Right ventricle myocardium inferior (tissue), 1 donor: ENCODE measurements around the gene NRF1. TPM values are rescaled to one million over a fixed set of nuclear protein-coding genes. Genes with fewer than 3 reads are reported as not detected.

Source experiments
- ATAC-seq: fragments of 200-7000 bp; cut with Tn5 transposase; one replicate; pipeline ENCODE4 v1.9.1; 2020; ENCODE audit warnings: mild to moderate bottlenecking, moderate library complexity
- DNase-seq: peaks from one replicate; pipeline ENCODE4 v3.0.0; 2021; ENCODE audit errors: missing footprints
- intact Hi-C: fragments of 100-400 bp; cut with DNase I; formaldehyde crosslinking; loops from one replicate; pipeline ENCODE4 v1.11.0; 2022
- total RNA-seq: library from RNA; stranded (reverse); fragmentation: NEBNext Ultra II Directional; extraction: Animal tissue kit (Norgen Biotek cat#: 25700); gene quantifications from one replicate; pipeline ENCODE4 v1.2.1, GENCODE V29; 2021
- donor health status: DM: no; HTN: yes; CAD: no; lungs with severe emphysema.

Gene NRF1
- total RNA-seq, 1 donor from 2014 or later: 7.8 TPM

GRCh38 chr7:129750501-129750900 lies 139.0 kb downstream of the NRF1 start:
- intact Hi-C loops: no loop called here
- ATAC-seq (no peak), DNase-seq (no peak)

- intact Hi-C loops: no loop called here
- DNase-seq: no peak
- ATAC-seq: no peak
Measured at GRCh38 chr7:129751916-129752315, 140.4 kb downstream of the NRF1 start.

DNA sequence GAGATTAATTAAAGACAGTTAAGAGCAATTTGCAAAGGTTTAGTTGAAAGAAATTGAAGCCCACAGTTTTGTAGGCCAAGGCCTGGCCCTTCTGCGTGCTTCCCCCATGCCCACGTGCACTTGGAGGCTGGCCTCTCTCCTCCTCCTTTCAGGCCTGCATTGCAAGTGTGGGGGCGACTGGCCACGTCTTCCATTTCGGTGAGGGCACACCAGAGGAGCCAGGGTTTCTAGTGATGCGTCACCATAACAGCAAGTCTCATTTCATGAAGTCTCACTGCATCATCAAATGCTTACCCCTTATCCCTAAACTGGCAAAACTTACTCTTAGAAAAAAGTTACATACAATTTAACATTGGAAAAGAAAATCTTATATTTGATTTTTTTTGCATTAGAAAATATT lies 141.2 kb downstream of the NRF1 start:
- DNase-seq (no peak), ATAC-seq (no peak)
- intact Hi-C loops: no loop called here

- intact Hi-C loops: no loop called here
Measured at GRCh38 chr7:129754406-129754805, 142.9 kb downstream of the NRF1 start.

DNA sequence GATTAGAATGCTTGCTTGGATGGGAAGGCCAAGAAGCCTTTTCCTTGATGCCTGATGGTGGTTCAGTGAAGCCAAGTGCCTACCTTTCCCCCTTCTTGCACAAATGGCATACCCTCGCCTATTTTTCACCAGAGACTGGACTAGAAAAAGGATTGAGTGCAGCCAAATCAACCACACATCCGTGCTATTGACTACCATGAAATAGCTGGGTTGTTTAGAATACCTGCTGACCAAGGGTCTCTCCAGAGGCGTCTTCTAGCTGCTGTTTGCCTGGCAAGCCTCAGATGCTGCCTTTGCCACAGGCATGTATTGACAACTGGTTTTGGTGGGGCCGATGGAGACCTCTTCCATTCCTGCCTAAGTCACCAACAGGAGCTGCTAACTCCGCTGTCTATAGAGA lies 146.5 kb downstream of the NRF1 start:
- intact Hi-C loops: no loop called here
- DNase-seq (no peak), ATAC-seq (no peak)

More at GRCh38 chr7:129754406-129754805, 142.9 kb downstream of the NRF1 start:
- DNase-seq (no peak), ATAC-seq (no peak)

DNA sequence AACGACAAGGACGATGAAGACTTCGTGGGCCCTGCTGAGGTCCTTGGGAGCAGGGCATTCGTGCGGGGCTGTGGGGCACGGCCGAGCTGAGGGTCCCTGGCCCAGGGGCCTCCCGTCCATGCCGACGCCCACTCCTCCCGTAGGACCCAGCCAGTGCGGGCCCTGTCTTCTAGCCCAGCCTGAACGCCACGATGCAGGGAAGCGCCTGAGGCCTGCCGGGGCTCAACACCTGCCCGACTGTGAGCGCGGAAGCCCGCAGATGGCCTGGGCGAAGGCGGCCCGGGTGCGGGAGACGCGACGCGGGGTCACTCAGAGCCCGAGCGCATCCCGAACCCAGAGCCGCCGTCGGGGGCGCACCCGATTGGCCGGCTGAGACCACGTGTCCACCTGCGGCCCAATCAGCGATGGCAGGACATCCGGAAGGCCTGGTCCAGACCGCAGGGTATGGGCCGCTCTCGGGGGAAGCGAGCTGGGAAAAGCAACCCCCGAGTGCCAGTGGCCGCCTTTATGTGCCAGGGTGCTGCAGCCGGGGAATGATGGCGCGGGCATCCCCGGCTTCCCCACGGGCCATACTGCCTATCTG lies 151.0 kb downstream of the NRF1 start:
- ATAC-seq: no peak
- intact Hi-C loops: no loop called here
- DNase-seq: no peak

GRCh38 chr7:129764247-129765084 lies 152.9 kb downstream of the NRF1 start:
- intact Hi-C loops: no loop called here
- DNase-seq: no peak
- ATAC-seq: no peak

DNA sequence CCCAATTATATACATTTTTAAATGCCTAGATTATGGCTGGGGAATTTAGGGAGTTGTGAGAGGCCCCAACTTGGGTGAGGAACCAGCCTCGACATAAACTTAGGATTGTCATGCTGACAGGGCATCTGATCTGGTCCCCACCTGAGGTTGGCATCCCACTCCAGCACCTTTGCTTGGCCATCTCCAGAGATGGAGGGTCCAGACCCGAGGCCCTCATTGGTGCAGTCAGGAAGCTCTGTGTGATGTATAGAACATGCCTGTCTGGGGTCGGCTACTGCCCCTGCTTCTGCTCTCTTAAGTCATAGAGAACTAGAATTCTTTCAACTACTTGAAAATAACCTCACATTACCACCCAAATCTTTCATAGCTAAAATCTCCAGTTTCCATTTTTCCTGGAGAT lies 153.8 kb downstream of the NRF1 start:
- intact Hi-C loops: no loop called here
- ATAC-seq (no peak), DNase-seq (no peak)

DNA sequence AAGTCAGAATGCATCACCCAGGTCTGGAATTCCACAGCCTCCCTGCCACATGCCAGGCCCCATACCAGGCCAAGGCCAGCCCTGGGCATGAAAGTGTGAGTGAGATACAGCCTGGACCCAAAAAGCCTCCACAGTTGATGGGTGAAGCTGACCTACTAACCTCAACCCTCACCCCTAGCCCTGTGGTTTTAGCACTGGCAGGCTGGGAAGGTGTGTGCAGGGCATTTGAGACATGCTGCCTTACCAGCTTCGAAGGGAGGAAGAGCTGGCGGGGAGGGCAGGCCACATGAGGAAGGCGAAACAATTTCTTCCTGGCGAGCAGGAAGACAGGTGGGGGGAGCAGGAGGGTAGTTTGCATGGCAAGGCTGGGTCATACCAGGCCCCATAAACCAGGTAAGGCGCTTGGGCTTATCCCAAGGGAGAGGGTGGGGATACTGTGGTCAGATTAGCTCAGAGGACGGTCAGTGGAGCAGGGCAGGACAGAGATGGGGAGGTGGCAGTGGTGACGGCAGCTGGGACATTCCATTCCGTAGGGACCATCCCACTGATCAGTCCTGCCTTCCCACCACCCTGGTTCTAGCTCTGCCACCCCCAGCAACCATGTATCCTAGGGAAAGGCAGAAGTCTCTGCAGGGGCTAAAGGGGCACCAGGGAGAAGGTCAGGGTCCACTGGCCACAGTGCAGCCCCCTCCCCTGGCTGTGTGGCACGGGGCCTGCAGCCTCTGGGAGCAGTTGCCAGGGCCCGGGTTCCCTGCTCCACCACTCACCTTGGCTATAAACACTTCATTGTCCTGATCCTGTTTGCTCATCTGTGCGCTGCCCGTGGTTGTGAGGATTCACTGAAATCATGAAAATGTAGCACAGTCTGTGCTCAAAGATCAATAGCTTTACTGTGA lies 155.8 kb downstream of the NRF1 start:
- intact Hi-C loops: no loop called here
- ATAC-seq: no peak

DNA sequence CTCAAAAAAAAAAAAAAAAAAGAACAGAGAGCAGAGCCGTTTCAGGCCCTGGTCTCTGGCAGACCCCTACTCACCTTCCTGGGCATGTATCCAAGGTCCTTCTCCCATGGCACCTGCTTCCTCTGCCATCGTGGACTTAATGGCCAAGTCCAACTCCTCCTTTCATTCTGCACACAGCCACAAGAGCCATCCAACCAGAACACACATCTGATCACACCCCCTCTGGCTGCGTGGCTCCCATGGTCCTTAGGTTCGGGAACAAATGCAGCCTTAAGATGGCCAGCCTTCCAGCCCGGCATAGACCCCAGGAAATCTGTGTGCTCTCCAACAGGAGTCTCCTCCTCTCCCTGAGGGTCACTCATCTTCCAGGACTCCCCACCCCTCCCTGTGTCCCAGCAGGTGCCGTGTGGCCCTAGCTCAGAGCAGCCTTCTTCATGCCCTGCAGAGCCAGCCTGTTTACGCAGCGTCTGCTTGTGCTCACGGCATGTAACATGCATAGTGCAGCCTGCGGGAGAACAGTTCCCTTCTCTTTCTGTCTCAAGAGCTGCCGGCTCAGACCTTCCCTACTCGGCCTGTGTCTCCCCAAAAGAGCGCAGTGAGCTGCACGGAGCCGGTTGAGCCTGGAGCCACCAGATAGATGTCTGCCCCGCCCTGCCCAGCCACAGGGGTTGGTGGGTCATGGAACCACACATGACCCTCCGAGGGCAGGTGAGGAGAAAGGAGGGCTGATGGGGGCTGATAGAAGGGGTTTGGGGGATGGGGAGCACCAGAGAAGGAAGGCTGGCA lies 157.3 kb downstream of the NRF1 start:
- intact Hi-C loops: no loop called here
- ATAC-seq: no peak
- no peak for DNase-seq

More for the DNA sequence above, 155.8 kb downstream of the NRF1 start:
- DNase-seq: no peak

DNA sequence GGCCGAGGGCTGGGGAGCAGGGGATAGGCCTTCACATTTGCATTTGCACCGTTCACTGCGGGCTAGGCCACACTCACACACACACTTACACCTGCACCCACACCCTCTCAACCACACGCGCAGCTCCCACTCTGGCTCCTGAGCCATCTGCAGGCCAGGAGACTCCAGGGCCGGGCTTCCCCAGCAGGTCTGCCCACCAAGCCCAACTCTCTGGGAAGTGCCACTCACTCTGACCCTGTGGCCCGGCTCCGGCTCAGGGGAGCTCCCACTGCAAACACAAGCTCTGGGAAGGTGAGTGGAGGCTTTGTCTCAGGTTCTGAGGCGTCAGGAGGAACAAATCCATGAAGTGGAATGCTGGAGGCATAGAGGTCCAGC lies 157.9 kb downstream of the NRF1 start:
- intact Hi-C loops: no loop called here
- DNase-seq (no peak), ATAC-seq (no peak)

GRCh38 chr7:129769866-129770808 lies 158.6 kb downstream of the NRF1 start:
- DNase-seq (no peak), ATAC-seq (no peak)
- intact Hi-C loops: no loop called here

DNA sequence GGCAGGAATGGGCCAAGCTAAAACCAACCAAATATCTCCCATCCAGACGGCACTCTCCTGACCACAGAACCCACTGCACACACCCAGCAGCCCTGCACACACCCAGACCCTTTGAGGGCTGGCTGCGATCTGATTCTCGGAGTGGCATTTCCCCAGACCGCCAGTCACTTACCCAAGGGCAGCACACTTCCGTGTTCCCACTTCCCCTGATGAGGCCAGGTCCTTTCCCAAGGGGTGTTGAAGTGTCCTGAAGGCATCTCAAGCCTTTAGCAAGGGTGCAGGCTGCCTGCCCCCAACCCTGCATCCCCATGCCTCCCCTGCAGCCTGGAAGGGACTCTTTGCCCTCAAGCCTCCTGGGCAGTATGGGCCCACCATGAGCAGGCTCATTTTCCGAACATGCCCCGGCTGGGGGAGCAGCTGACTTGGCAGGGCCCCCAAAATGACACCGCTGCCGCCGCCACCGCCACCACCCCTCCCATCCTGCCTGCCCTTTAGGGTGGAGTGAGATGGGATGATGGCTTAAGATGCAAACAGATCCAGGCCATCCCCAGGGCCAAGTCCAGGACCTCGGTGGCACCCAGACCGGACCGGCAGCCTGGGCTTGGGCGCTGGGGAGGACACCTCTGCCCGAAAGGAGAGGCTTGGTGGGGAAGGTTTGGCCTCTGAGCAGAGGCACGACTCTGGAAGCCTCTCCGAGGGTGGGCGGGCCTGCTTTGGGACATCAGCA lies 159.8 kb downstream of the NRF1 start:
- intact Hi-C loops: no loop called here
- DNase-seq: no peak
- ATAC-seq: no peak

- DNase-seq: no peak
- intact Hi-C loops: no loop called here
- ATAC-seq: no peak
Measured at GRCh38 chr7:129771928-129772479, 160.5 kb downstream of the NRF1 start.

- no peak for ATAC-seq
- DNase-seq: no peak
- intact Hi-C loops: no loop called here
Measured at GRCh38 chr7:129772646-129773280, 161.2 kb downstream of the NRF1 start.

DNA sequence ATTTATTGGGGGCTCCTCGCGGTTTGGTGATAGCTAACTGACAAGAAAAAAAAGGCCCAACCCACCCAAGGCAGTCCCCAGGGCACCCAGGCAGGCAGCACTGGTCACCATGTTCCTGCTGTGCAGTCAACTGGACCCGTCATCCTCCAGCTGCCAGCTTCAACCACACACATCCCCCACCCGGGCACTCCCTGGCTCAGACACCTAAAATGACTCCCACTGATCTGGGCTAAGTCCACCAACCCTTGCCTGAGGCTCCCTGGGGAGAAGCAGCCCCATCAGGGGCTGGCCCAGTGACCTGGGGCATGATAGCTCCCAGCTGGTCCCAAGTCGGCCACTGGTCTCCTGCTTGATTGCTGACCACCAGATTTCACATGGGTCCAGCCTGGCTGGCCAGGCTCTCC lies 161.8 kb downstream of the NRF1 start:
- DNase-seq (no peak), ATAC-seq (no peak)
- intact Hi-C loops: no loop called here
